Rectal smooth muscle tissue (tissue), 1 donor: Measurements from ENCODE around the gene SRGAP1.

Experiments used
- H3K27ac ChIP-seq: one replicate; pipeline ENCODE4 v1.7.0; 2013; ENCODE audit warnings: low read depth, low read length, inconsistent platforms
- H3K27me3 ChIP-seq: one replicate; pipeline ENCODE4 v1.7.0; 2013; ENCODE audit warnings: low read length; ENCODE audit not compliant: control insufficient read depth, insufficient read depth
- H3K36me3 ChIP-seq: one replicate; pipeline ENCODE4 v1.7.0; 2013; ENCODE audit warnings: low read length; ENCODE audit not compliant: control insufficient read depth, insufficient read depth
- H3K4me1 ChIP-seq: one replicate; pipeline ENCODE4 v1.7.0; 2013; ENCODE audit warnings: low read length; ENCODE audit not compliant: control insufficient read depth, insufficient read depth
- H3K4me3 ChIP-seq: one replicate; pipeline ENCODE4 v1.7.0; 2013; ENCODE audit warnings: low read length
- H3K9ac ChIP-seq: one replicate; pipeline ENCODE4 v1.7.0; 2013; ENCODE audit warnings: low read length

Gene SRGAP1

DNA sequence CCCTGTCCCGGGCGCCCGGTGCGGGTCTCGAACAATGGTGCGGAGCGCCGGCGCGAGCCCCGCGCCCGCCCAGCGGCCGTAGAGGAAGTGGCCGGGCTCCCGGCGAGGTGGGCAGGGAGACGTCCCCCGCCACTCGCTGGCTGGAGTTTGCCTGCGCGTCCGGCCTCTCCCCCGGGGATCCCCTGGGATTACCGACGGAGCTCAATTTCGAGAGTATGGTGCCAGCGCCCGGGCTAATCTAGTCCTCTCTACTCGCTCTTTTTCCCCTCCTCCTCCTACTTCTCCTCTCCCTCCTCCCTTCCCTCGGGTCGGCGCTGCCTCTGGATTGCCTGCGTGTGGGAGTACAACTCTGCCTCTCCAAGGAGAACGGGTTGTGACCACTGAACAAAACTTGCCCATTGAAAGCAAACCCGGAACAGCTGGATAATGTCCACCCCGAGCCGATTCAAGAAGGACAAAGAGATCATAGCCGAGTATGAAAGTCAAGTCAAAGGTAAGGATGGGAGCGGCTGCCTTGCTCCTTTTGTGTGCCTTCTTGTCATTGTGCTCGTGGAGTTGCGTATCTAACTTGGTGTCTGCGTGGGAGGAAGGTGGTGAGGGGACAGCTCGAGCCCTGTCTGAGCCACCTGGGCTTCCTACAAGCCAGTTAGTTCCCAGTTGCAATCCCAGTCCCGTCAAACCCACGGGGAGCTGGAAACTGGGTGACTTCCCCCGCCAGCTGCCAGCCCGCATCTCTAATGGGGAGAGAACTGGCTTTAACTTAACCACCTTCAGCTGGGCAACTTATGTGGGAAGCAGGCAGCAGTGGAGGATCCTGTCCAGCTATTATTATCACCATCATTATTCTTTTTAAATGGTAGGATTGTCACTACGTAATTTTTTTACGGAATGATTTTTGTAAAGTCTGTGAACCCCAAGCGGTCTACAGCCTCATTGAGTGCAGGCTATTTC is at the start of gene SRGAP1:
Gene SRGAP1, plus strand, starts transcription at position 310 of the 951 bp plus-strand sequence. Its CDS starts 117 bp downstream, at position 427.
- H3K36me3 ChIP-seq: no peaks in the 10 kb centered on the region
- no peaks in the 10 kb centered on the region for H3K27me3 ChIP-seq
- peak within 1 kb of the TSS; percentile 98 for H3K4me3 ChIP-seq
- peaks cover 6% of the 10 kb centered on the region for H3K4me1 ChIP-seq
- H3K9ac ChIP-seq: peak within 1 kb of the TSS; percentile 66
- peak within 1 kb of the TSS; percentile 82 for H3K27ac ChIP-seq

DNA sequence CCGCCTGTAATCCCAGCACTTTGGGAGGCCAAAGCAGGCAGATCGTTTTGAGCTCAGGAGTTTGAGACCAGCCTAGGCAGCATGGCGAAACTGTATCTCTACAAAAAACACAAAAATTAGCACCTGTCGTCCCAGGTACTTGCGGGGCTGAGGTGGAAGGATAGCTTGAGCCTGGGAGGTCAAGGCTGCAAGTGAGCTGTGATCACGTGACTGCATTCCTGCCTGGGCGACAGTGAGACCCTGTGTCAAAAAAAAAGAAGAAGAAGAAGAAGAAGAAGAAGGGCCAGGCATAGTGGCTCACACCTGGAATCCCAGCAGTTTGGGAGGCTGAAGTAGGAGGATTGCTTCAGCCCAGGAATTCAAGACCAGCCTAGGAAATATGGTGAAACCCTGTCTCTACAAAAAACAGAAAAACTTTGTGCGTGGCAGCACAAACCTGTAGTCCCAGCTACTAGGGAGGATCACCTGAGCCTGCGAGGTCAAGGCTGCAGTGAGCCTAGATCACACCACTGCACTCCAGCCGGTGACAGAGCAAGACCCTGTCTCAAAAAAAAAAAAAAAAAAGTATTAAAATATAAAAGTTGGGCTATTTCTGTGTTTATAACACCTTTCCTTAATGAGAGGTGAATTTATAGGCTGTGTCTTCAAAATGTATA is 49.3 kb upstream of the SRGAP1 start:
- Histone ChIP-seq H3K27ac (no peak overlapping the region), H3K4me1 (no peaks in the 10 kb centered on the region), H3K36me3 (no peaks in the 10 kb centered on the region)

DNA sequence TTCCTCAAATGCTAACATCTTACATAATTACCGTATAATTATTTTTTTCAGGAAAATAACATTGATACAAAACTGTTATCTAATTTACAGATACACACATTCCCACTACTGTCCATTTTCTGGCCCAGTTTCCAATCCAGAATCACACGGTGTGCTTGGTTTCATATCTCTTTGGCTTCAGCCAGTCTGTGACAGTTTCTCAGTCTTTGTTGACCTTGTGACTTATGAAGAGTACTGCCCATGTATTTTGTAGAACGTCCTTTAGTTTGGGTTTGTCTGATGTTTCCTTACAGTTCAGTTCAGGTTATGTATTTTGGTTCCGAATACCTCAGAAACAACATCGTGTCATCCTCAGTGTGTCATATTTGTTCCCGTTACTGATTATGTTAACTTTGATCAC is 48.6 kb upstream of the SRGAP1 start:
- Histone ChIP-seq H3K9ac (no peak overlapping the region), H3K4me3 (no peak overlapping the region), H3K27ac (no peak overlapping the region), H3K27me3 (no peaks in the 10 kb centered on the region), H3K36me3 (no peaks in the 10 kb centered on the region), H3K4me1 (no peaks in the 10 kb centered on the region)

More for the DNA sequence above, 49.3 kb upstream of the SRGAP1 start:
- Histone ChIP-seq H3K9ac (no peak overlapping the region), H3K4me3 (no peak overlapping the region), H3K27me3 (no peaks in the 10 kb centered on the region)

DNA sequence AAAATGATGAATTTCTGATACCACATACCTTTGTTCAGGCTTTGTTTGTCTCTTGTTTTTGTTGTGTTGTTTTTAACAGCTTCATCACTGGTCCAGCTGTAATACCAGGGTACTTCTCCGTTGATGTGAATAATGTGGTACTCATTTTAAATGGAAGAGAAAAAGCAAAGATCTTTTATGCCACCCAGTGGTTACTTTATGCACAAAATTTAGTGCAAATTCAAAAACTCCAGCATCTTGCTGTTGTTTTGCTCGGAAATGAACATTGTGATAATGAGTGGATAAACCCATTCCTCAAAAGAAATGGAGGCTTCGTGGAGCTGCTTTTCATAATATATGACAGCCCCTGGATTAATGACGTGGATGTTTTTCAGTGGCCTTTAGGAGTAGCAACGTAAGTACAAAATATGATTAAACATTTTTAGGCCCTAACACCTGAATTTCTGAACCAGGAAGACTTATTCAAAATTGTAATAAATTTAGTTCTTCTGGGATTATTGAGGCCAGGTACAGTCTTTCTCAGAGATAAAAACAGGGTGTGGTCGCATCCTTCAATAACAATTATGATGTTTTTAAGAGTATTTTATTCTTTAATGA is 42.4 kb upstream of the SRGAP1 start:
- H3K27ac ChIP-seq: no peak overlapping the region
- H3K36me3 ChIP-seq: peaks cover 2% of the 10 kb centered on the region
- no peaks in the 10 kb centered on the region for H3K27me3 ChIP-seq
- H3K4me1 ChIP-seq: no peaks in the 10 kb centered on the region
- H3K4me3 ChIP-seq: no peak overlapping the region
- no peak overlapping the region for H3K9ac ChIP-seq

- Histone ChIP-seq H3K4me1 (no peaks in the 10 kb centered on the region), H3K27ac (no peak overlapping the region), H3K4me3 (no peak overlapping the region), H3K36me3 (peaks cover 7% of the 10 kb centered on the region), H3K9ac (no peak overlapping the region), H3K27me3 (no peaks in the 10 kb centered on the region)
Measured at GRCh38 chr12:63804746-63805145, 39.8 kb upstream of the SRGAP1 start.

GRCh38 chr12:63805704-63806672 is 38.5 kb upstream of the SRGAP1 start:
- Histone ChIP-seq H3K4me1 (no peaks in the 10 kb centered on the region), H3K27me3 (no peaks in the 10 kb centered on the region), H3K27ac (no peak overlapping the region), H3K36me3 (peaks cover 7% of the 10 kb centered on the region), H3K9ac (no peak overlapping the region), H3K4me3 (no peak overlapping the region)

GRCh38 chr12:63808631-63809030 is 35.9 kb upstream of the SRGAP1 start:
- Histone ChIP-seq H3K27me3 (no peaks in the 10 kb centered on the region), H3K4me3 (no peak overlapping the region), H3K36me3 (peaks cover 7% of the 10 kb centered on the region), H3K27ac (no peak overlapping the region), H3K9ac (no peak overlapping the region), H3K4me1 (no peaks in the 10 kb centered on the region)

DNA sequence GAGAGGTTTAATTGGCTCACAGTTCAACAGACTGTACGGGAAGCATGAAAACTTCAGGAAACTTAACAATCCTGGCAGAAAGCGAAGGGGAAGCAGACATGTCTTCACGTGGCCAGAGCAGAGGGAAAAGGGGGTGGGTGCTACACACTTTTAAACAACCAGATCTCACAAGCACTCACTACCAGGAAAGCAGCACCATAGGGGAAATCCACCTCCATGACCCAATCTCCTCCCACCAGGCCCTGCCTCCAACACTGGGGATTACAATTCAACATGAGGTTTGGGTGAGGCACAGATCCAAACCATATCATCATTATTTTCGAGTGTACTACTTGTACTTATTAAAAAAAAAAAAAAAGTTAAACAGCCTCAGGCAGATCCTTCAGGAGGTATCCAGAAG is 34.9 kb upstream of the SRGAP1 start:
- Histone ChIP-seq H3K36me3 (peaks cover 7% of the 10 kb centered on the region), H3K4me3 (no peak overlapping the region), H3K4me1 (no peaks in the 10 kb centered on the region), H3K27ac (no peak overlapping the region), H3K27me3 (no peaks in the 10 kb centered on the region), H3K9ac (no peak overlapping the region)

DNA sequence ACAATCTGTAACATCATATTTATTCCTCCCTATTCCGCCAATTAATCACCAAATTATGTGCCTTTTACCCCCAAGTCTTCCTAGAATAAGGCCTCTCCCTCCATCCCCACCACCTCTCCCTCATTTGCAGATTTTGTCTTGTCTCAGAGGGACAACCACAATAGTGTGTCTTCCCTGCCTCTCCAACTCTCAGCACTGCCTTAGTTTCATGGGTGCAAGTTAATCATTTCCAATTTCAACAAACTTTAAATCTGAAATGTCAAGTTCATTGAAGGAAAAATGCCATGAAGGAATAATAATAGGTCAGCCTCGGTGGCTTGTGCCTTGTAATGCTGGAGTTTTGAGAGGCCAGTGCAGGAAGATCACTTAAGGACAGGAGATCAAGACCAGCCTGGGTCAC is 33.2 kb upstream of the SRGAP1 start:
- H3K4me1 ChIP-seq: no peaks in the 10 kb centered on the region
- no peak overlapping the region for H3K27ac ChIP-seq
- H3K27me3 ChIP-seq: no peaks in the 10 kb centered on the region
- peaks cover 7% of the 10 kb centered on the region for H3K36me3 ChIP-seq
- no peak overlapping the region for H3K9ac ChIP-seq
- no peak overlapping the region for H3K4me3 ChIP-seq

DNA sequence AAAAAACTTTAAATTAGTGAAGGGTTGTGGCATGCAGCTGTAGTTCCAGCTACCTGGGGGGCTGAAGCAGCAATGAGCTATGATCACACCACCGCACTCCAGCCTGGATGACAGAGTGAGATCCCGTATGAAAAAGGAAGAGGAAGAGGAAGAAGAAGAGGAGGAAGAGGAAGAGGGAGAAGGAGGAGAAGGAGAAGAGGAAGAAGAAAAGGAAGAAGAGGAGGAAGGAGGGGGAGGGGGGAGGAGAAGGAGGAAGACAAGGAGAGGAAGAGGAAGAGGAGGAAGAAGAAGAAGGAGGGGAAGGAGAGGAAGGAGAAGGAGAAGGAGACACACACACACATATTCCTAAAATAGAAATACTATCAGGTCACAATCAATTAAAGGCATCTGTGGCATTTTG is 32.7 kb upstream of the SRGAP1 start:
- Histone ChIP-seq H3K9ac (no peak overlapping the region), H3K4me1 (no peaks in the 10 kb centered on the region), H3K27ac (no peak overlapping the region), H3K4me3 (no peak overlapping the region), H3K36me3 (peaks cover 7% of the 10 kb centered on the region), H3K27me3 (no peaks in the 10 kb centered on the region)

DNA sequence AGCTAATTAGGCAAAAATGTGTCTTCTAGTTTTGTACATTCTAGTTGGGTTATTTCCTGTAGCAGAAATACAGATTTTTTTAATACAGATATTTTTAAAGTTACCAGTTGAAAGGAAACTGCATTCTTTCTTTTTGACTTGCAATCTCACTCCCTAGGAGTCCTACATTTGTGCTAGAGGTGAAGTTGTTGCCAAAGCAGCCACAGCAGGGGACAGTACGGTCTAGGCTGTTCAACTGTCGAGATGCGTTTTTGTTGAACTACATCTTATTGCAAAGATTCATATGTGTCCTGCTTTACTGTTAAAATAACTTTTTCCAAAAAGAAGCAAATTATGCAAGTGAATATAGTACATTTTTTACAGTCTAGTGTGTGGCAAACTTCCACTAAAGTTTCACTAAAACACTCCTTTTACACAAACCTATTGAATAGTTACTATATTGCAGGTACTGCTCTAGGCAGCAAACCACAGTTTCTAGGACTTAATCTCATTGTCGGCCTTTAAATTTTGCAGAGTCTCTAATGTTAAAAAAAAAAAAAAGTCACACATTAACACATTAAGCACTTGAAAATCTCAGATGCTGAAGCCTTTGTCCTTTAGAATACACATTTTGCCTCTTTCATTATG is 30.2 kb upstream of the SRGAP1 start:
- H3K4me3 ChIP-seq: no peak overlapping the region
- no peak overlapping the region for H3K27ac ChIP-seq
- no peaks in the 10 kb centered on the region for H3K36me3 ChIP-seq
- H3K4me1 ChIP-seq: no peaks in the 10 kb centered on the region
- H3K27me3 ChIP-seq: no peaks in the 10 kb centered on the region
- no peak overlapping the region for H3K9ac ChIP-seq
